Measurements from ENCODE around the gene ADCY10.

ADCY10 gene

DNA sequence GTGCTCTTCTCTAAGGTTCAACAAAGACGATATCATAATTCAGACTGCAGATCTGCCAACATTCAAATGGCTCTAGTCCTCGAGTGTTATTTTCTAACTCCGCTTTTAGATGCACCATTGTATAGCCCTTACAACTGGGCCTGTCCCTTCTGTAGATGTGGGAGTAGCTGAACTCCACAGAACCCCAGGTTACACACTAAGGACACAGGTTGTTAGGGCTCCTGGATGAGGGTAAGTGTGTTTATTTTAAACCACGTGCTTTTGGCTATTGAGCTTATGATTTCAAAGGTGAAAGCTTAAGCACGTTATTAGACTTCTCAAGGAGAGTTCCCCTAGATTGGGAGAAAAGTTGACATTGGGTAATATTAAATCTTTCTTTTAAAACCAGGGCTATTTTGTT lies 127.4 kb downstream of the ADCY10 start:
- no peak for FAIRE-seq

DNA sequence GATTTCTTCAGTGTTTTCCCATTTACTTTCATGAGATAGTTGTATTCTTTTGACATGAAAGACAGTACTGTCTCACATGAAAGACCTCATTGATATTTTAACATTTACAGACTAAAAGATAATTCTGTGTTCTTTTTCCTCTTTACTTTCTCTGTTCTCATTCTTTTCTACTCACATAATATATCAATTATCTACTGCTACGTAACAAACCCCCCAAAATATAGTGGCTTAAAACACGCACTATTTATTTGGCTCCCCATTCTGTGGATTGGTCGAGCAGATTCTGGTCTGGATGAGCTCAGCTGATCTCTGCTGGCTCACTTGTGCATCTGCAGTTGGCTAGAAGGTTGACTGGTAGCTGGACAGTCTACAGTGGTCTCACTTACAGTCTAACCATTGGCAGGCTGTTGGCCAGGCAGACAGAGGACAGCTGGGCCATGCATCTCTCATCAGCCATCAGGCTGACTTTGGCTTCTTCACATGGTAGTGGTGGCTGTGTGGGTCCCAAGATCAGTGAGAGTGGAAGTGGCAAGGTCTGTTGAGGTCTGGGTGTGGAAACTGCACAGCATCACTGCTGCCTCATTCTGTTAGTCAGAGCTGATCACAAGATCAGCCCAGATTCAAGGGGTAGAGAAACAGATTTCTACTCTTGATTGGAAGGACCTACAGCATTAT lies 128.9 kb downstream of the ADCY10 start:
- FAIRE-seq (no peak), DNase-seq (ENCODE audit: insufficient read length, low spot score) (no peak)
- TF ChIP-seq POLR2A (IDR thresholded peaks at IDR 0.05; ENCODE audit: low read depth, low read length): no peak

More for the DNA sequence above, 127.4 kb downstream of the ADCY10 start:
- no peak for DNase-seq (ENCODE audit: insufficient read length, low spot score)
- TF ChIP-seq POLR2A (IDR thresholded peaks at IDR 0.05; ENCODE audit: low read depth, low read length): no peak

DNA sequence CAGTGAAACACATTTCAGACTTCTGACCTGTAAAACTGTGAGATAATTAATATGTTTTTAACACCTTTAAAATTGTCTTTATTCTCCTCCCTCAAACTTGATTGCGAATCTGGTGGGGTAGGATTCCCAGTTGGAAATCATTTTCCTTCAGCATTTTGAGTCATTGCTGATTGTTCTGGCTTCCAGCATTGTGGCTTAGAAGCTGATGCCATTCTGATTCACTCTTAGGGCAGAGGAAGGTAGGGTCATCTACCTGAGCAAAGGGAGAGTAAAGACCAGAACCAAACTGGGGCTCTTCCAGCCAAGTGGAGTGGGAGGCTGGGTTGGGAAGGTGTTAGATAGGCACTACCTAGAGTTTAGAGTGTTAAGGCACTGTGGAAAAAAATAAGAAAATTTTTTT lies 131.0 kb downstream of the ADCY10 start:
- FAIRE-seq (no peak), DNase-seq (ENCODE audit: insufficient read length, low spot score) (no peak)
- no peak for TF ChIP-seq POLR2A (IDR thresholded peaks at IDR 0.05; ENCODE audit: low read depth, low read length)

DNA sequence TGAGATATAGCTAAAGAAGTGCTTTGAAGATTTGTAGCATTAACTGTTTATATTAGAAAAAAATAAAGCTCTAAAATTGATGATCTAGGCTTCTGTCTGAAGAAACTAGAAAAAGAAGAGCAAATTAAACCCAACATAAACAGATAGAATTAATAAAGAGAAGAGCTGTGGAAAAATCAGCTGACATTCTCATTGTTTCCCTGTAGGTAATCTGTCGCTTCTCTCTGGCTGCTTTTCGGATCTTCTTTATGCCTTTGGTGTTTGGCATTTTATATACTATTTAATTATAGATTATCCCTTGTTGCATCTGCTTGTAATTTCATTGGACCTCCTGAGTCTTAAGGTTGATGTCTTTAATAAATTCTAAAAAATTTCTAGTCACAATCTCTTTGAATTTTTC lies 132.4 kb downstream of the ADCY10 start:
- DNase-seq (ENCODE audit: insufficient read length, low spot score) (no peak), FAIRE-seq (no peak)
- no peak for TF ChIP-seq POLR2A (IDR thresholded peaks at IDR 0.05; ENCODE audit: low read depth, low read length)

DNA sequence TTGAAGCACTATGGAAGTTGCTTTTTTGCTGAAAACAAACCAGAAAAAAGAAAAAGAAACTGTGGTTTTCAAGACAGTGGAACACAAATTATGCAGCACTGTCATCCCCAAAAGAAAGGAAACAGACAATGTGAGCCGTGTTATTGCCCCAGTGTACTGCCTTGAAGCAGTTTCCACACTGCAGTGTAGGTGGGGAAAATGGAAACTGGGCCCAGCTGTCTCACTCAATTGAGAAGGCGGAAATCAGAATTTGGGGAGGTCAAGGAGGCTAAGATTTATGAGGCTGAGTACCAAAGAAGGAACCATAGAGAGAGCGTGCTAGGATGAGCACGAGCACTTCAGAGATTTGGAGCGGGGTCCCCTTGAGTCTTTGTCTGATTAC lies 136.7 kb downstream of the ADCY10 start:
- no peak for DNase-seq (ENCODE audit: insufficient read length, low spot score)
- FAIRE-seq: no peak
- TF ChIP-seq POLR2A (IDR thresholded peaks at IDR 0.05; ENCODE audit: low read depth, low read length): no peak

DNA sequence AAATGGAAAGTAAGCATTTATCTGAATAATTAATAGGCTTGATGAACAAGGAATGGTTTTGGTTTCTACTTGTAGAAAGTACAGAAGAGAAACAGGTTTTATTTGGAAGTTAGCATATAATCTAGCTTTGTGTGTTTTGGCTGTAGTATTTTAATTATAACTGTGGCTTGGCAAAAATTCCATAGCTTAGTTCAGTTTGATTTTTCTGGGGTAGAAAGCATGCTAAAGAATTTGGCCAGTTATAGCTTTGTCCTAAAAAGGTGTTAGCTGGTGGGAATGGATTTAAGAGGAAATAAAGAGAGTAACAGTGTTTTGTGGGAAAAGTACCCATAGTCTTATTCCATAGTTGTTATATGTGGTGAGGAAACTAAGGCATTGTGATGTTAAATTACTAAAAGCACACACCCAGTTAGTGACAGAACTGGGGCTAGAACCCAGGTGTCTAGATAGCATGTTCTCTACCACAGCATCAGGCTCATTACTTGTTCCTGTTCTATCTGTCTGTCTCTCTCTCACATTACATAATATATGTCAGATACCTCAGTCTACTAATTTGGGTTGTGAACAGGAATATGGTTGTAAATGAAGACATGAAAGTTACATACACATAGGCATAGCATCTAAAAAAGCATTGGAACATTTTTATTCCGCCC lies 137.2 kb downstream of the ADCY10 start:
- TF ChIP-seq POLR2A (IDR thresholded peaks at IDR 0.05; ENCODE audit: low read depth, low read length): no peak
- no peak for DNase-seq (ENCODE audit: insufficient read length, low spot score)
- FAIRE-seq: no peak

DNA sequence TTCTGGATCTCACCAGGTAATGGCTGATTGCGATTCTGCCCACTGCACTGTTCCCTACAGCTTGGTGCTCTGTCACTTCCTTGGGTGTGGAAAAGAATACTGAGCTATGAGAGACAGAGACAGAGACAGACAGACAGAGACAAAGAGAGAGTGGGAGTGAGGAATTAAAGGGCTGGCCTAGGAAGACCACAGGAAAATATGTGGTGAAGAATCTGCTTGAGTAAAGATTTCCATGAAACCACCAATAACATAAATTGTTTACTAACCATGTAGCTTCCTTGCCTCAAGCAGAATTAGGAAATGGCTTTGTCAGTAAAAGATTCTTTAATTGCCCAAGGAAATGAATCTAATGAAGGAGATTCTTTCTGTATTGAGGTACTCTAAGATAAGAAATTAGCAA lies 137.8 kb downstream of the ADCY10 start:
- no peak for DNase-seq (ENCODE audit: insufficient read length, low spot score)
- TF ChIP-seq POLR2A (IDR thresholded peaks at IDR 0.05; ENCODE audit: low read depth, low read length): no peak
- FAIRE-seq: no peak

DNA sequence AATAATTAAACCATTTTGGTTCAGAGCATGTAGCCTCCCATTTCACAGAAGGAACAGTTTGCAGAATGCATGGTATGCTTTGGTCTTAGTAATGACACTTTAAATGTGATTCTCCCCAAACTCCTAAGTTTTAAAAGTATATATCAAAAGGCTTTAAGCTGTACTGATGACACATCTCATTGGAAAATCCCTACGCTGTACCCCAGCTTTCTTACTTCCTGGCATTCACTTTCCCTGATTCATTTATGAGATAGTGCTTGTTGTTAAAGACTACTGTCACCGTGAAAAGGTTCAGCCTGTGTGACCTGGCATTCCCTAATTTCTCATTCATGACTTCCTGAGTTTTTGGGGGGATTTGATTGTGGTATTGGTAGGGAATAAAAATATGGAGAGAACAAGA lies 138.8 kb downstream of the ADCY10 start:
- no peak for TF ChIP-seq POLR2A (IDR thresholded peaks at IDR 0.05; ENCODE audit: low read depth, low read length)
- DNase-seq (ENCODE audit: insufficient read length, low spot score) (peak; percentile 32), FAIRE-seq (peak; percentile 11)

DNA sequence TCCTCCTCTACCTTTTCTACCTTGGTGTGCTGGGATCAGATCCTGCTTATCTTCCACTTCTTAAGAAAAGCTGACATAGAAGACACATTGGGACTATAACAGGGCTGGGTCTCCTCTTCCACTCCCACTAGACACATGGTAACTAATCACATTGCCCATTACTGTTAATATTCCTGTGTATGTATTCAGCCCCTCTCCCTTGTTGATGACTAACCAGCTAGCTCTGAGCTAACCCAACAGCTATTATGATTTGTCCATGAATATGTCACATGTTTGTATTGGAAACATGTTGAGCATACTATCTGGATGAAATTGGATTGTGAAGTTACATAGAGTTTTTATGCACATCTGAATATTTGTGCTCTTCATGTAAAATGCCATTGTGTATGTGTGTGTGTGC lies 139.2 kb downstream of the ADCY10 start:
- peak; percentile 27 for DNase-seq (ENCODE audit: insufficient read length, low spot score)
- no peak for TF ChIP-seq POLR2A (IDR thresholded peaks at IDR 0.05; ENCODE audit: low read depth, low read length)
- FAIRE-seq: peak; percentile 50

DNA sequence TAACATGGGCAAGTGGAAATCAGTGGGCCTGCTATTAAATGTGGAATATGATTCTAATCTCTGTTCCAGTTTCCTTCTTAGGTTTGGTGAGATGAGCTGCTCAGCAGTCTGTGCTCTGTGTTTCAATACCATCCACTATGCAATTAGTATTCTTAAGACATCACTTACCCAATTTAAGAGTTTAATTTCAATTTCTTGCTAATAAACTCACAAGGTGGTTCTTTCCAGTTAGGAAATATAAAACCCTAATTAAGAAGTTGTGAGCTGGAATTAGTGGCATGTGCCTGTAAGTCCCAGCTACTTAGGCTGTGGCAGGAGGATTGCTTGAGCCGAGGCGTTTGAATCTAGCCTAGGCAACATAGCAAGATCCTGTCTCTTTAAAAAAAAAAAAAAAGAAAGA lies 140.4 kb downstream of the ADCY10 start:
- TF ChIP-seq POLR2A (IDR thresholded peaks at IDR 0.05; ENCODE audit: low read depth, low read length): no peak
- DNase-seq (ENCODE audit: insufficient read length, low spot score) (no peak), FAIRE-seq (no peak)

DNA sequence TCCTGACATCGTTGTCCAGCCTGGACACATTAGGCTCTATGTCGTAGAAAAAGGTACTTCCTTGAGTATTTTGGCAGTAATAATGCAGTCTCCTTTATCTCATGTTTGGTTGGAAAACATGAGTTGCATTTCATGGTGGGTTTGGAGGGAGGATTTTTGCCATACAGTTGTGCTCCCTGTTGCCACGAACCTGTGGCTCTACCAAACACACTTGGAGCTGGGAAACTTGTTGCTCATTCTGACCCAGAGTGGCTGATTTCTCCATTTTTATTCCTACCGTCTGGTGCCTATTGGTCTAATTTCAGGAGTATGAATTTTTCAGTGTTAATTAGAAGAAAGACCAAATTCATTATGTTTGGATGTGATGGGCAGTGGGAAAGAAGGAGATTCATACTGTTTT lies 141.5 kb downstream of the ADCY10 start:
- DNase-seq (ENCODE audit: insufficient read length, low spot score): no peak
- no peak for TF ChIP-seq POLR2A (IDR thresholded peaks at IDR 0.05; ENCODE audit: low read depth, low read length)
- no peak for FAIRE-seq

DNA sequence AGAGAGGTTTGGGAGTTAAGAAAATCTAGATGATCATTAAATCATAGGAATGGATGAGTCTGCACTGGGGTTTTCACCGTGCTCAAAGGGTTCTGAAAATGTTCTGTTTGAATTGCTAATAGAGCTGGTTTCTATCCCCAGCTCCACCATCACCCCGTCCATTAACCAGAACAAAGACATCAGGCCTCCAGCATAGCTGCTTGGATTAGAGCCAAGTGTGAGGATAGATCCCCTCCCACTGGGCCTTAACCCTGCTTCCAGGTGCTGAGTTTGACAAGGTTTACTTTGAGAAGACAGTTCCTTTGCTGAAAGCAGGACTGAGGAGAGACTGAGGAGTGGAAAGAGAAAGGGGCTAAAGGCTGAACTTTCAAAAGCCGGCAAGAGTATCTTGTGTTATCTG lies 143.8 kb downstream of the ADCY10 start:
- no peak for FAIRE-seq
- DNase-seq (ENCODE audit: insufficient read length, low spot score): no peak
- no peak for TF ChIP-seq POLR2A (IDR thresholded peaks at IDR 0.05; ENCODE audit: low read depth, low read length)

DNA sequence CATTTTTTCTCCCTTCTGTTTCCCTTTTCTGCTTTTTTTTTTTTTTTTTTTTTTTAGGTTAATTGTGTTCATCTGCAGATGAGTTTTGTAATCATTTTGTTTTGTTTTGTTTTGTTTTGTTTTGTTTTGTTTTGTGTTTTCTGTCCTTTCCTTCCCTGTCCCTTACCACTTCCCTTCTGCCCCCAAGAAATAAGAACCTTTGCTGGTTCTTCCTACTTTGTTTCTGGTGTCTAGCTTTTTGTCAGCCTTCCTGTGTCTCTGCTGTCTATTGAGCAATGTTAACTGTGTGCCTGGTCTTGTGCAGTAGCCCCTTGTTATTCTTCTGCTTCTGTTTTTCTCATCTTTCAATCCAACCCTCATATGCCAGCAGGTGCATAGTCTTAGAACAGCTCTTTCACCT lies 146.2 kb downstream of the ADCY10 start:
- TF ChIP-seq POLR2A (IDR thresholded peaks at IDR 0.05; ENCODE audit: low read depth, low read length): no peak
- DNase-seq (ENCODE audit: insufficient read length, low spot score): no peak
- FAIRE-seq: no peak

DNA sequence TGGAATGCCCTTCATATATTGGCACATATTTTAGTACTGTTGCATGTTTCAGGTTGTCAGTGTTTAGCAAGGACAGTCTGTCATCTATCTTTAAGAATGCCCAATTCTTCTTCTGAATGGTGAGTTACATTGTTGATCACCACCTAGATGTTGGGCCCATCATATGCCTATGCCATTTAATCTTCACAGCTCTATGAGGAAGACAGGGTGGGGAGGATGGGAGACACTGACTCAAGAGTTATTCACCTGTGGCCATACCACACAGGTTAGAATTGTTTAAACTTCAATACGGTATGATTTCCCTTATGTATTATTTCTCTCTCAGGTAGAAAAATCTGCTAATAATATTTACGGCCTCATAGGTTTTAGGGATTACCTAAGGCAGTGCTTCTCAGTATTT lies 147.4 kb downstream of the ADCY10 start:
- DNase-seq (ENCODE audit: insufficient read length, low spot score) (no peak), FAIRE-seq (no peak)
- no peak for TF ChIP-seq POLR2A (IDR thresholded peaks at IDR 0.05; ENCODE audit: low read depth, low read length)

DNA sequence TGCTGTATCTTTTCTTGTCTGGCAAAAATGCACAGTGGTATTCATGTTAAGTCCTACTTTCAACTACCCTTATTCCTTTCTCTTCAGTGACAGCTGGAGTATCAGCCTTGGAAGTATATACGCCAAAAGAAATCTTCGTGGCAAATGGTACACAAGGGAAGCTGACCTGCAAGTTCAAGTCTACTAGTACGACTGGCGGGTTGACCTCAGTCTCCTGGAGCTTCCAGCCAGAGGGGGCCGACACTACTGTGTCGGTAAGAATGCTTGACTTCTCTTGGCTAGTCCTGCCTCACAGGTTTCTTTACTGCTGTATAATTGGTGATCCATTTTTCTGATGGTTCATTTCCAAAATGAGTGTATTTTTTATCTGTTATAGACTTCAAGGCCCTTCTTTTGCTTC lies 148.4 kb downstream of the ADCY10 start:
- no peak for DNase-seq (ENCODE audit: insufficient read length, low spot score)
- FAIRE-seq: no peak
- TF ChIP-seq POLR2A (IDR thresholded peaks at IDR 0.05; ENCODE audit: low read depth, low read length): no peak
